K562 (cell line): ENCODE results near the gene ERCC1. TPM values are rescaled to one million over a fixed set of nuclear protein-coding genes. Genes with fewer than 3 reads are reported as not detected.

Experiments
- ARID2 ChIP-seq: fragments of 450-650 bp; IDR thresholded peaks from 2 replicates; pipeline ENCODE4 v1.6.1; 2017; ENCODE audit warnings: antibody characterized with exemption, mild to moderate bottlenecking
- EHMT2 ChIP-seq: fragments of 450-650 bp; IDR thresholded peaks from 2 replicates; pipeline ENCODE4 v1.6.1; 2018; ENCODE audit warnings: antibody characterized with exemption
- HNRNPLL ChIP-seq: fragments of 200-400 bp; formaldehyde crosslinking; IDR thresholded peaks from 2 replicates; pipeline ENCODE4 v1.6.1; 2017; ENCODE audit warnings: low read length, low read depth, mild to moderate bottlenecking; ENCODE audit not compliant: poor library complexity, severe bottlenecking
- KDM5B ChIP-seq: fragments of 200-600 bp; sonication (generic); IDR thresholded peaks from 2 replicates; pipeline ENCODE4 v1.6.1; 2012; ENCODE audit warnings: low read depth, mild to moderate bottlenecking, moderate library complexity, low read length, control low read depth, inconsistent platforms; ENCODE audit not compliant: insufficient replicate concordance
- OTX1 ChIP-seq: fragments of 450-650 bp; formaldehyde crosslinking; IDR thresholded peaks from 2 replicates; pipeline ENCODE4 v1.4.0; 2022; ENCODE audit warnings: mild to moderate bottlenecking
- PRDM10 ChIP-seq: fragments of 450-650 bp; IDR thresholded peaks from 2 replicates; pipeline ENCODE4 v1.6.1; 2018; ENCODE audit not compliant: partially characterized antibody
- RBM25 ChIP-seq: fragments of 200-400 bp; formaldehyde crosslinking; IDR thresholded peaks from 2 replicates; pipeline ENCODE4 v1.6.1; 2018; ENCODE audit warnings: low read length, low read depth, moderate library complexity; ENCODE audit not compliant: severe bottlenecking
- TAF1 ChIP-seq: IDR thresholded peaks from 2 replicates; pipeline ENCODE4 v1.6.1; 2011; ENCODE audit warnings: mild to moderate bottlenecking, low read length, moderate library complexity; ENCODE audit not compliant: insufficient read depth, control insufficient read depth, severe bottlenecking; ENCODE audit errors: extremely low read depth
- TOE1 ChIP-seq, 2 experiments: fragments of 450-650 bp in 1 of 2; sonication (generic) in 1 of 2; formaldehyde crosslinking in 1 of 2; IDR thresholded peaks; 2 replicates each; pipeline versions ENCODE4 v1.7.1 to v1.8.0; 2016 to 2022; ENCODE audit warnings: borderline replicate concordance in 2 of 2, mild to moderate bottlenecking in 2 of 2, antibody characterized with exemption in 1 of 2, inconsistent platforms in 1 of 2, low read depth in 1 of 2, missing genetic modification reagents in 1 of 2, moderate library complexity in 1 of 2
- TRIM25 ChIP-seq: fragments of 450-650 bp; IDR thresholded peaks from 2 replicates; pipeline ENCODE4 v1.7.0; 2016; ENCODE audit warnings: borderline replicate concordance
- YY1 ChIP-seq, 3 experiments: IDR thresholded peaks; 2 replicates each; pipeline ENCODE4 v1.6.1; 2011; ENCODE audit warnings: low read length in 2 of 3, mild to moderate bottlenecking in 2 of 3, moderate library complexity in 2 of 3, borderline replicate concordance in 1 of 3, control low read depth in 1 of 3, low read depth in 1 of 3; ENCODE audit not compliant: insufficient read depth in 3 of 3, insufficient replicate concordance in 2 of 3, control insufficient read depth in 1 of 3, insufficient read length in 1 of 3; ENCODE audit errors: extremely low read depth in 1 of 3
- ZBTB7A ChIP-seq: IDR thresholded peaks from 2 replicates; pipeline ENCODE4 v1.6.1; 2011; ENCODE audit warnings: low read depth, mild to moderate bottlenecking, low read length, moderate library complexity, borderline replicate concordance; ENCODE audit not compliant: control insufficient read depth
- ZHX1 ChIP-seq: fragments of 150-350 bp; conservative IDR thresholded peaks from 2 replicates; pipeline ENCODE4 v1.6.1; 2014; ENCODE audit warnings: low read length
- polyA plus RNA-seq, 8 experiments: library from polyadenylated mRNA; depleted of rRNA in 4 of 8; stranded (reverse) in 5 of 8; unstranded in 3 of 8; fragments of >200 nt; fragmentation: Nextera tagmentation in 2 of 8; fragmentation: Illumina TruSeq in 1 of 8; extraction: Ambion mirVana in 2 of 8; extraction: Trizol in 1 of 8; gene quantifications; 2 replicates each; pipeline versions ENCODE4 v1.2.1 to v1.2.3, GENCODE V29; 2011 to 2014; ENCODE audit warnings: inconsistent platforms in 1 of 8, missing spikeins in 1 of 8
- total RNA-seq, 7 experiments: library from RNA; depleted of rRNA in 6 of 7; stranded (reverse); fragments of >200 nt in 6 of 7; fragmentation: Illumina TruSeq in 2 of 7; extraction: Trizol in 2 of 7; gene quantifications; 2 replicates each; pipeline versions ENCODE4 v1.2.1 to v1.2.3, GENCODE V29; 2011 to 2021; ENCODE audit warnings: low replicate concordance in 1 of 7
- TF ChIP-seq, protein P1 (sequence below): fragments of 450-650 bp; formaldehyde crosslinking; IDR thresholded peaks from 2 replicates; pipeline ENCODE4 v1.4.0; 2022; ENCODE audit warnings: missing genetic modification characterization

ERCC1 gene
- total and polyA plus RNA-seq, 9 of the 15 experiments (the other 6 are each of a cell fraction or from before 2014, with no cell fraction given), result 9.3 to 92.6 (median 60.0) TPM

GRCh38 chr19:45370410-45371204 lies 53.1 kb downstream of the ERCC1 start, which contains the start of gene ERCC2 (continued):
- TF ChIP-seq OTX1 (CRISPR knock-in tag) (peak; percentile 77), RBM25 (peak; percentile 97), PRDM10 (peak; percentile 3), TOE1 (IDR thresholded peaks at IDR 0.05; ENCODE audit: borderline replicate concordance) (peak; percentile 69; the same call in 1 of the 2 replicates), TOE1 (CRISPR knock-in tag; IDR thresholded peaks at IDR 0.05; ENCODE audit: borderline replicate concordance, low read depth) (no peak), EHMT2 (0 out of 2 replicates have a peak, but pooled peaks have one; percentile 15), HNRNPLL (no peak), ZHX1 (no peak), TAF1 (peak; percentile 59), TRIM25 (peak; percentile 66; the same call in 1 of the 2 replicates), KDM5B (peak; percentile 77), ZBTB7A (peak; percentile 93), YY1 (IDR thresholded peaks at IDR 0.05; ENCODE audit: borderline replicate concordance in 1 of 3, control insufficient read depth in 1 of 3, extremely low read depth in 1 of 3, insufficient read depth in 3 of 3, insufficient read length in 1 of 3, insufficient replicate concordance in 2 of 3, low read depth in 1 of 3, low read length in 2 of 3) (peak in 1 of 3 experiments; percentile 81), ARID2 (peak; percentile 32; the same call in 1 of the 2 replicates)
- TF ChIP-seq, protein P1, sequence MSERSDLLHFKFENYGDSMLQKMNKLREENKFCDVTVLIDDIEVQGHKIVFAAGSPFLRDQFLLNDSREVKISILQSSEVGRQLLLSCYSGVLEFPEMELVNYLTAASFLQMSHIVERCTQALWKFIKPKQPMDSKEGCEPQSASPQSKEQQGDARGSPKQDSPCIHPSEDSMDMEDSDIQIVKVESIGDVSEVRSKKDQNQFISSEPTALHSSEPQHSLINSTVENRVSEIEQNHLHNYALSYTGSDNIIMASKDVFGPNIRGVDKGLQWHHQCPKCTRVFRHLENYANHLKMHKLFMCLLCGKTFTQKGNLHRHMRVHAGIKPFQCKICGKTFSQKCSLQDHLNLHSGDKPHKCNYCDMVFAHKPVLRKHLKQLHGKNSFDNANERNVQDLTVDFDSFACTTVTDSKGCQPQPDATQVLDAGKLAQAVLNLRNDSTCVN (CRISPR knock-in tag), result peak; percentile 57; the same call in 1 of the 2 replicates
